Stimulated activated CD8-positive, alpha-beta memory T cell treated with anti-CD3 and anti-CD28 coated beads, Interleukin-12 subunit alpha, Interleukin-12 subunit beta, amount 100 ng/mL, for 24 hours (primary cell): Measurements from ENCODE around the gene SCTR.

Experiments used
- DNase-seq: peaks from one replicate; pipeline ENCODE4 v3.0.0-alpha.2; 2020; ENCODE audit errors: extremely low read depth

The SCTR gene

DNA sequence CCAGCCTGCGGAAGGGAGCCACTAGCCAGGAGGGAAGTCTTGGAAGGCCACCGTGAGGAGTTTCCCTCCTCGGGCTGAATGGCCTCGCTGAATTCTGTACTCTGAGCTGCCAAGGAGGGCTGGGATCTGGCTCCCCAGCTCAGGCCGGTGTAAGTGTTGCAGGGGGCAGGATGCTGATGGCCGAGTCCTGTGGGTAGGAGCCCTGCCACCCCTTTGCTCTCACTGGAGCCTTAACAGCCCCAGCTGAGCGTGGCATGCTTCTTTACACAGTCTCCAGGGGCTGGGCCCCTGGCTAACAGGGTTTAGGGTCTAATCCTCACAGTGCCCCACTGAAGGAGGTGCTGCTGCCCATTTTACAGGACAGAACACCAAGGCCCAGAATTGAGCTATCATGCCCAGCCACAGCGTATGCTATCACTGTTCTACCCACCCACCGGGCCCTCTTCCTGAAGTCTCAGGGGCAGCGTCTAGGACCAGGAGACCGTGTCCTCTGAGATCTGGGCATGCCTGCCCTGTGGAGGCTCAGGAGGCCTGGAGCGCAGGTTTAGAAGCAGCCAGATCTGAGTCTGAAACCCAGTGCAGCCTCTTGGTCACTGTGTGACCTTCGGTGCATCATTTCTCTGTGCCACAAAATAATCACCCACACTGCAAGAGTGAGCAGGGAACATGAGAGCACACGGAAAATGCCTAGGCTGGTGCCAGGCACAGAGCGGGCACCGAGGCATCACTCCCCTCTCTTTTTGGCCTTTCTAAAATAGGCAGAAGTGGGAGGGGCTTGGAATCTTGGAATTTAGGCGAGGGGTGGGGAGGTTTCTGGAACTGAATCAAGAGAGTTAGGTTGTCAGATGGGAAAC lies 49.7 kb downstream of the SCTR start:
- DNase-seq, result no peak

DNA sequence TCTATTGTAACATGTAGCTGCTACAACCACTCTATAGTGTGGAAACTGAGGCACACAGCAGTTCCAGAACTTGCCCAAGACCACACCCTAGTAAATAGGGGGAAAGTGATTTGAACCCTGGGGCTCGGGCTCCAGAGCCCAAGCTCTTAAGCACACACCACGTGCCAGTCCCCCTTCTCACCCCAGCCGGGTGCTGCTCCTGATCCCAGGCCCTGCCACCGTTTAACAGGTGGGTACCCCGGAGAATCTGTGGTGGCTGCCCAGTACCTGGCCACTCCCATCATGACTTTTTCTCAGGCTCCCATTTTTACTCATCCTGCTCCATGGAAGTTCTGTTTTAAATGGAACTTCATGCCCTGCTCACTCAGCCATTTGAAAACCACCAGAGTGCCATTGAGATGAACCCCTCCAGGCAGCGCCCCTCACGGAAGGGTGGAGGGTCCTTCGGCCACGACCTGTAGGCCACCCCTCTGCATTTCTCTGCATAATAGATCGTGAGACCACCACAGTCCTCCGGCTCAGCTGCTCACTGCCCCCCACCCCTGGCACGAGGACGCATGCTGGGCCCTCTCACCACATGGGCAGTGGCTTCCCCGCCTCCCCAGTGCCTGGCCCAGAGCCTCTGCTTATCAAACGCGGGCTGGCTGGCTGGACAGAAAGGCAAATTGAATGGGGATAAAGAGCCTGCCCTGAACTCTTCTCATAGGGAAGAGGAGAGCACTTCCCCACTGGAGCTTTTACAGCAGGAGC lies 50.5 kb downstream of the SCTR start:
- DNase-seq, result no peak

DNA sequence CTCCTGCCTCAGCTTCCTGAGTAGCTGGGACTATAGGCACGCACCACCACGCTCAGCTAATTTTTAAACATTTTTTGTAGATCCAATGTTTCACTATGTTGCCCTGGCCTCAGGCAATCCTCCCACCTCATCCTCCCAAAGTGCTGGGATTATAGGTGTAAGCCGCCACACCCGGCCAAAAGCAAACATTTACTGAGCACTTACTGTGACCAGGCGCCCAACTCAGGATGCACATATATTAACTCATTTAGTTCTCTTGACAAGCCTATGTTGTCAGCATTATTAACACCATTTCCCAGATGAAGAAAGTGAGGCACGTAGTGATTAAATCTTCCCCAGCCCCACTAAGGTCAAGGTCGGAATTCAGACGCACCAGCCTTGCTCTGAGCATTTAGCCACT lies 51.5 kb downstream of the SCTR start:
- no peak for DNase-seq

DNA sequence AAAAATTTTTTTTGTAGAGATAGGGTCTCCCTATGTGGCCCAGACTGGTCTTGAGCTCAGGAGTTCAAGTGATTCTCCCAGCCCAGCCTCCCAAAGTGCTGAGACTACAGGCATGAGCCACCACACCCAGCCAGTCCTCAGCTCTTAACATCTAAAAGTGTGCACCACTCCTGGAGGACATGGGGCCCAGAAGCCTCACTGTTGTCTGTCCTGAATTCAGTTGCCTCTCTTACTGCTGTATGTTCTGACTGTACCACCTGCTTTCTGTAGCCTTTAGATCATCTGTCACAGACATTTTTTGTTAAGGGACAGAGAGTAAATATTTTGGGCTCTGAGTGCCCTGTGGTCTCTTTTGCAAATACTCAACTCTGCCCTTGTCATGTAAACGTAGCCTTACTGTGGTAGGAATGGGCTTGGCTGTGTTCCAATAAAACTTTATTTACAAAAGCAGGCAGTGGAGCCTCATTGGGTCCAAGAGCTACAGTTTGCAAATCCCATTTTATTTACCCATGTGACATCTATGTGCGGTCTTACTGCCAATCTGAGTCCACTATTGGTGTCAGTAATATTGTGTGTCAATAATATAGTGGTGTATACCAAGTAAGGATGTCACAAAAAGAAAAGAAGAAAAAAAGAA lies 54.5 kb downstream of the SCTR start:
- no peak for DNase-seq

DNA sequence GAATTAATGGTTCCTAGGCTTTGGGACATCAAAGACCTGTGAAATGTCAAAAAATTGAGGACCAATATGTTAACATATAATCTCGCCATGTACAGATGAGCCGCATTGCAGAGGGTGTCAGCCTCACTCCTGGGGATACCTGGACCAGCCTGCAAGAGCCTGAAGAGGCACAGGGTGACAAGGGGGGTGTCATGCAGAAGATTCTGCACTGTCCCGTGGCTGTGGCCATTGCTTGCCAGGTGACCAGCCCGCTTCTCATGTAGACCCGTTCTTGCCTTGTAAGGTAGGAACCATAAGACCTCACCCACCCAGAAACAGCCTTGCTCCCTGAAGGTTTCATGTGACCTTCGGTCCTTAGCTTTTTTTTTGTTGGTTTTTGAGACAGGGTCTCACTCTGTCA lies 55.2 kb downstream of the SCTR start:
- DNase-seq, result no peak

DNA sequence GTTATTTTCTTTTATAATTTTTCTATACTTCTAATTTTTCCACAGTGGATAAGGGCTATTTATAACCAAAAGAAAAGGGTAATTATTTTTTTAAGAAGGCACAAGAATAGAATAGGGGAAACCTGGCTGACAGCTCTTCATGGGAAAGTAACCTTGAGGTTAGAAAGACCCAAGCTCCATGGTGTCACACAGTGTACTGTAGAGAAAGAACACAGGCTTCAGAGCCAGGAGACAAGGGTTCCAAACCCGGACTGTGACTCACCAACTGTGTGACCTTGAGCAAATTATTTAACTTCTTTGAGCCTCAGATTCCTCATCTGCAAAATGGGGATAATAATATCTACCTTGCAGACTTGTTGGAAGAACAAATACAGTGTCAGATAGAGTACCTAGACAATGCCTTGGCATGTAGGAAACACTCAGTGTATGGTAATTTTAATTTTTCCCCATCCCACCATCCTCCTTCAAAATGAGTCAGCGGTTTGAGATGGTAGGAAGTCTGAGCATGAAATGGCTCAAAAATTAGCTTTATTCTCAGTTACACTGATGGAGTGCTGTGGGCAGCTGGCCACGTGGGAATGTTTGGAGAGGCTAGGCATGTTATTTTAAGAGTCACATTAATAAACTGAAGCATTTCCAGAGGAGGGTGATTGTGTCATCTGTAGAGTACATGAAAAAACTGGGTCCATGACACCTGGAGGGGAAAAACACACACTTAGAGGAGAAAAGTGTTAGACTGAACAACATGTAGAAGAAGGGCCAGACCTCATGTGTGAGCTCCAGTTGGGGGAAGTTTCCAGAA lies 55.9 kb downstream of the SCTR start:
- DNase-seq, result no peak

DNA sequence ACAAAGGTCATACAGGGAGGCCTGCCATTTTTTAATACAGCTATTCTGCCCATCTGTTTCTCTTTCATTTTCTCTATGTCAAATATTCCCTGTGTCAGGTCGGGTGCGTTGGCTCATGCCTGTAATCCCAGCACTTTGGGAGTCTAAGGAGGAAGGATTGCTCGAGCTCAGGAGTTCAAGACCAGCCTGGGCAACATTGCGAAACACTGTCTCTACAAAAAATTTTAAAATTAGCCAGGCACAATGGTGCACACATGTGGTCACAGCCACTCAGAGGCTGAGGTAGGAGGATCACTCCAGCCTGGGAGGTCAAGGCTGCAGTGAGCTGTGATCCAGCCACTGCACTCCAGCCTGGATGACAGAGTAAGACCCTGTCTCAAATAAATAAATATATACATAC lies 57.9 kb downstream of the SCTR start:
- no peak for DNase-seq

DNA sequence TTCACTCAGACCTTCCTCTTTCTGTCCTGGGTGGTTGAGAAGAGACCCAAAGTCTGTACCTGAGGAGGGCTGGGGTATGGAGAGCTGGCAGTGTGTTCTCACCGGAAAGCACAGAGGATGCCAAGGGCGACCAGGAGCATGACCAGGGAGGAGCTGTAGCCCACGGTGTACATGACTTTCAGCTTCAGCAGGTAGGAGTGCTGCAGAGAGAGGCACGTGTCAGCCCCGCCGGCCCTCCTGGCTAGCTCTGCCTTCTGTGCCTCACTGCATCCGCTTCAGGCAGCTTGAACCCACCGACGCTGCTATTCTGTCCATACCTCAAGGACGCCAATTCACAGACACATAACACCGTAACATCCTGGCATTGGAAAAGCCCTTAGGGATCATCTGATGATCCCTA lies 58.6 kb downstream of the SCTR start:
- no peak for DNase-seq

DNA sequence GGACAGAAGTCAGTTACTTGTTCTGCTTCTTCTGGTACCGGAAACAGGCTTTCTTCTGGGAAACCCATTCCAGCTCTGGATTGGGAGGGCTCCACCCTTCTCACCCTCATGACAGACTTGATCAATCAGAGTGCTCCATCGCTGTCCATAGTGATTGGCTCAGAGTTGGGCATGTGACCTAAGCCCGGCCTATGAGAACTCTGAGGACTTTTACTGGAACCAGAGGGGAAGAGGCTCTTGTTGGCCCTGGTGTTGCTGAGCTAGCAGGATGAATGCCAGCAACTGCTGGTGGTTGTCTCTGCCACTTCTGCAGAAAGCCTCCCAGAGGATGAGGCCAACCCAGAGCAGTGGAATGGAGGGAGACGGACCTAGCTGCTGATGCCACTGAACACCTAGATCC lies 59.3 kb downstream of the SCTR start:
- no peak for DNase-seq

DNA sequence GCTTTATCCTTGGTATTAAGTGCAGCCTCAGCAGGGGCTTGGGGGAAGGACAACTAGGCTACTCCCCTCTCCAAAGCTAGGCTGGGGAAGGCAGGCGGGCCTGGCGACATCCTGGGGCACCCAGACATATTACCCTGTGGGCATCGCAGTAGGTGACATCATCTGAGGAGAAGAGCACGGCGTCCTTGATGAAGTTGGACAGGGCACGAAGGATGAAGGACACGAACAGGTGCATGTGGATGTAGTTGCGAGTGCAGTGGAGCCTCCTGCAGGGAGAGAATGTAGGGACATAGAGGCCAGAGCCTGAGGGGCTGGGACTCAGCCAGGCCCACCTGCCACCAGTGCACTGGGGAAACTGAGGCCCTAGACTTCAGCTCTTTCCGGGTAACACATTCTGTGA lies 60.3 kb downstream of the SCTR start:
- no peak for DNase-seq

DNA sequence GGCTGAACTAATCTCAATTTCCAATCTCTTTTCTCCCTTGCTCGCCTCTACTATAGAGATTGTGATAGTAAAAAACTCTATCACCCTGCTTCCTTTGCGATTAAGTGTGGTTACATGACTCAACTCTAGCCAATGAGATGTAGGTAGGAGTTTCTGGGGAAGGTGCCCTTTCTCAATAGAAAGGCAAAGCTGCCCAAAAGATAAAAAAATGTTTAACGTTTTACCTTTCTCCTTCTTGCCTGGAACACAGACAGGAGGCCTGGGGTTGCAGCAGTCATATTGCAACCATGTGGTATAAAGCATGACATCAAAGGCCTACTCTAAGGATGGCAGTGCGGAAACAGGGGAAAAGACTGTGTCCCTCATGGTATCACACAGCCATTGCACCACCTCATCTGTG lies 61.1 kb downstream of the SCTR start:
- no peak for DNase-seq

DNA sequence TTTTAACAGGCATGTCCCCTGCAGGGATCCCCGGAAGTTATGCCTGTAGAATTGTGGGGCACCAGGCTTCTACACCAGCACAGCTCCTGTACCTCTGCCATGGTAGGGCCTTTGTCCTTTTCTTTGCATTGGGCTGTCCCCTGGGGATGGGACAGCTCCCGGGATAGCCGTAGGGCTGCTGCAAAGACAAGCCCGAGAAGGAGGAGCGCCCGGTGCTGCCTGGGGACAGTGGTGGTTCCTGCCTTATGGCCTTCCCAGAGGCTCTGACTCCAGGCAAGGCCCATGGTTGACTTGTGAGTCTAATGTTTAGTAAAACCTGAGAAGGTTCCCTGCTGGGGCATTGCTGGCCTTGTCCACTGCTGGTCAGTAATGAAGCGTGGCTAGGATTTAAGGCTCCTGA lies 61.7 kb downstream of the SCTR start:
- no peak for DNase-seq

DNA sequence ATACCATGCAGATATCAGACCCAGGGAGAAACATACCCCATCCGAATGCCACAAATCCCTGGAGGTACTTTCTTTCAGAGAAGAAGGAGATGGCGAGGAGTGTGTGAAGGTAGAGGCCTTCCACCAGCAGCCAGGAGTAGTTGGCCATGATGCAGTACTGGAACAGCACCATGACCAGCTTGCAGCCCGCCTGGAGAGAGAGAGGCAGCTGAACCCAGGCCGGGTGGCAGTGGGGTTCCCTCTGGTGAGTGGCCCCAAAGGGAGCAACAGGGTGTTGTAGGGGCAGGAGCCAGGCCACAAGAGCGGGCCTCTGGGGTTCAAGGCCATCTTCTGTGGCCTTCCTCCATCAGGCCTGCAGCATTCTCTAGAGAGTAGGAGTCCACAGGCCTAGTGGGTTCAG lies 62.5 kb downstream of the SCTR start:
- no peak for DNase-seq

DNA sequence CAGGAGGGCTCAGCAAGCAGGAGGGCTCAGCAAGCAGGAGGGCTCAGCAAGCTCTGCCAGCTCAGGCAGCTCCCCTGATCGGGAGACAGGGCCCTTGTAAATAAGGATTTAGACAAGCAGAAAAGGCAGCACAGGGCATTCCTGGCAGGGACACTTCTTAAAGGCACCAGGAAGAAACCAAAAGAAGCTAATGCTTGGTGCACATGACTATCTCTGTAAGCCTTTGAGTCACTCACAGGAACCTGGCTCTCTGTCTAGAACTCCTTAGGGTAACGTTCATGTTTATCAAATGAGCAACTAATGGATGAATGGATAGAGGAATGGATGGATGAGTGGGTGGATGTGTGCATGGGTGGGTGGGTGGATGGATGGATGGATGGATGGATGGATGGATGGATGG lies 64.2 kb downstream of the SCTR start:
- DNase-seq, result no peak

DNA sequence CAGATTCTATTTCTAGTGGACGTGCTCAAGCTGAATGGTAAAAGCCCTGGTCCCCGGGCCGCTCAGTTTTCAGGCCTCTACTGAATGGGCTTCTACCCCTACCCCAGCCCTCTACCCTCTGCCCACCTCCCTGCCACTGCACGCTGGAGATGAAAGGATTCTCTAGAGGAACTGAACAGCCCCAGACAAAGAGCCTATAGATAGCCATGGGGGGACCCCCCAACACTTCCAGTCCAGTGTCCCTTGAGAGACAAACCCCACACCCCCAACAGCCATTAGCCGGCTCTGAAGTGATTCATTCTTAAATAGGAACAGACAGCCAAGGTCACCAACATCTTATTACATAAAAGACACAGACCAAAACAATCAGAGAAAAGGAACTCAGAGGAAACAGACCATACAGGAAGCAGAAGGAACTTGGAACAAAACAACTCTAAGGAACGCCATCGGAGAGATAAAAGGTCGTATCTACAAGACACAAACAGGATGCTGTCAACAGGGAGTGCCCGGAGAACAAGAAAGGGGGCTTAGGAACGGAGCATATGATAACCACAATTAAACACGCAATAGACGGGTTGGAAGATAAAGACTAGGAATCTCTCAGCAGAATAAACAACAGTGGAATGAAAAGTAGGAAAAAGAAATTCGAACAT lies 69.1 kb downstream of the SCTR start:
- DNase-seq, result no peak

DNA sequence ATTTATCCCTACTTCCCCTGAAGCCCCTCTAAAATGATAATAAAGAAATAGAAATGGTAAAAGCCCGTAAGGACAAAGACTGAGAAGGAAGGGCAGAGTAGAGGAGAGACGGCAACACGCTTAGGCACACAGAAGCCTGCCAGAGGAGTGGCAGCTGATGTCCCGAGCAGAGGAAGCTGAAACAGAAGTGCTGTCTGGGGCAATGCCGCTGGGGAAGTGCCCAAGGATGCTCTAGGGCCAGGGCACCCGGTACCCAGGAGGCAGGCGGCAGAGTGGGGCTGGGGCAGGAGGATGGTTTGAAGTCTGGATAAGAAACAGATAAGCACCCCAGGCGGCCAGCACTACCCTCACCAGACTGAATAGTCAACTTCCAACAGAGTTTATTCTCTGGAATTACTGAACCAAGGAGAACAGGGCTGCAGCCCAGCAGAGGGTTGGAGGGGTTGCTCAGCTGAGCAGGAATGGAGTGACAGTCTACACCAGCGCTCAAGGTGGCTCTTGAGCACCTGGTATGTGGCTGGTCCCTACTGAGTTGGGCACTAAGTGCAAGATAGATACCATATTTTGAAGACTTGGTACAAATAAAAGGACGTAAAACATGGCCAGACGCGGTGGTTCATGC lies 70.2 kb downstream of the SCTR start:
- no peak for DNase-seq

DNA sequence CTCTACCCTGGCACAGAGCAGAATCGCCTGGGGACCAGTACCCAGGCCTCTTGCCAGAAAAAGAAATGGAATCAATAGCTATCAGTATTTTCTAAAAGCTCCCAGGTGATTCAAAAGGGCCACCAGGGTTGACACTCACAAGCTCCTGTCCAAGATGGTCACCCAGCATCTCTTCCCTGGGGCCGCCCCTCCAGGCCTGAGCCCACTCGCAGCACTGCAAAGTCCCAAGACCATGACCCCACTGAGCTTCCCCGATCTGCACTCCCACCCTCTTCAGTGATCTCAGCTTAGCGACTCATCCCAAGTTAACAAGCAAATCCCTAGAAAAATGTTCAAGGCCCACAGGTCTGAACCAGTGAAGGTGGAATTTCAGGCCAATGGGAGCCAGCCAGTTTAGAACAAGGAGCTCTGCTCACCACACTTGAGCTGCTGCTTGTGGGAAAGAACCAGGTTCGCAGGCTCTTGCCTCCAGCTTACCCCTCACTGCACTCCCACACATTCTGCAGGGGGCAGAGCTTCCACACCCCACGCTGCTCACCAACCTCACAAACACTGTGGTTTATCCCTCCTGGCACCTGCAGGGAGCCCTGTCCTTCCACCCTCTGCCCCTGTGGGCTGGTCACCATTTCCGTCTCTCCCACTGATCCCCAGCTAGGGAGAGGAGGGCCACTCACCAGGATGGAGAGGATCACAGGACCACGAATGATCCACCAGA lies 72.8 kb downstream of the SCTR start:
- no peak for DNase-seq

DNA sequence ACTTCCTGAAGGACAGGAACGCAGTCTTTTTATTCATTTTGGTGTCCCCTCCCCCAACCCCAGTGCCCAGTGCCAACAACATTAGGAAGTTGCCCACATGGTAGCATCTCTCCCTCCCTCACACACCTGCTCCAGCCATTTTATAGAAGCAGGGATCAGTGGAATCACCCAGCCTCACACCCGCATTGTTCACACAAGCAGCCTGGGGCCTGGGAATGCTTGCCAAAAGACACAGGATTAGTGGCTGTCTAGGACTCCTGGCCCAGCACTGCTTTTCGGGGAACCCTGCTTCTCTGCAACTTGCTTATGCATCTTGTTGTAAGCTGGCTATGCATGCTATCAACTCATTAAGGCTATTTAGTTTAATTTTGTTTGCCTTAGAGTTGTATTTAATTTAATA lies 74.8 kb downstream of the SCTR start:
- DNase-seq, result no peak

DNA sequence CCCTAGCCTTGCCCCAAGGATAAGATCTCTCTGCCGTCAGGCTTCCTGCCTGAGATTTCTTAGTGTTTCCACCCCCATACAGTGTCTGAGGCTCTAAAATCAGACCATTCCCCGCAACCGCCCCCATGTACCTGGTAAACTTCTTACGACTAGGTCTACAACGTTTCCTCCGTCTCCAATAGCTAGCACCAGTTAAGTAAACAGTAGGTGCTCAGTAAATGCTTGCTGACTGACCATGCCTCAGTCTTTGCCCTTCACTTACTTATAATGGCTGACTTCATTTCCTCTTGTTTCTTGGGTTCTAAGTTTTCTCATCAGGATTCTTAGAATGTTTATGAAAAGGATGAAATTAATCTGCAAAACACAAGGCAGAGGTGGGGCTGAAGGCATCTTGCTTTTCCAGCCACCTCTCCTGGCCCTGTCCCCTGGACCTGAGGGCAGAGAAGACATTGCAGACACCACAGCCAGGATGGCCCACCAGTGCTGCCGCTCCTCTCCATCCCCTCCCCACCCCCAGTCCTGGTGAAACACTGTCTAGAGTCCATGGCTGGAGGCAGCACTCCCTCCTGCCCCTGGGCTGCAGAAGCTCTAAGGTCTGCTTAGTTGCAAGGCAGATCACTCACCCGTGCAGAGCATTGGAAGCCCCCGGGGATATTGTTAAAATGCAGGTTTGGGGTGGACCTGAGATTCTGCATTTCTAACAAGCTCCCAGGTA lies 75.7 kb downstream of the SCTR start:
- no peak for DNase-seq

DNA sequence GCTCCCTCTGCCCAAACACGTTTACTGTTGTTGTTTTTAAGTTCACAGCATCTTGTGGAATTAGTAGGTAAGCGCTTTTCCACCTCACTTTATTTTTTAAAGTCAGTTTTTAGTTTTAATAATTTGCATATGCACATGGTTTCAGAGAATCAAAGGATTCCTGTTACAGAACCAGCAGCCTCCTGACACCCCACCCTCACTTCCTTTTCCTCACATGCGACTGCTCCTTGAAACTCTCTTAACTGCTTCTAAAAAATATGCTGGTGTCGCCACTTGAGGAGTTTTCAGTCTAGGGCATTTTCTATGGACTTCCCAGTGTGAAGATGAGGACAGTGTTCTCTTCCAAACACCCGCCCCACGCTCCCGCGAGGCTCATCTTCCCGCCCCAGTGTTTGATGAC lies 78.2 kb downstream of the SCTR start:
- DNase-seq, result no peak
